Lung (tissue), 12 donors: ENCODE results near the gene TYSND1. TPM values are rescaled to one million over a fixed set of nuclear protein-coding genes. Genes with fewer than 3 reads are reported as not detected.

Experiments used
- ATAC-seq: fragments of 200-7000 bp; cut with Tn5 transposase; one replicate; pipeline ENCODE4 v1.9.1; 2020; ENCODE audit warnings: moderate number of reproducible peaks; ENCODE audit not compliant: insufficient read depth, low FRiP score
- DNase-seq, 3 donors: peaks; one replicate each; pipeline ENCODE4 v3.0.0-alpha.2; 2013 to 2017
- H3K27ac ChIP-seq, 2 donors: one replicate each; pipeline ENCODE4 v1.5.1; 2013; ENCODE audit warnings: mild to moderate bottlenecking in 2 of 2, moderate library complexity in 2 of 2, control low read depth in 1 of 2, inconsistent platforms in 1 of 2, low read depth in 1 of 2, low read length in 1 of 2
- H3K27me3 ChIP-seq, 3 donors: one replicate each; pipeline ENCODE4 v1.5.1; 2013; ENCODE audit warnings: low read length in 2 of 3; ENCODE audit not compliant: control insufficient read depth in 3 of 3, insufficient read depth in 3 of 3
- H3K36me3 ChIP-seq, 4 donors: one replicate each; pipeline ENCODE4 v1.5.1; 2013; ENCODE audit warnings: low read length in 4 of 4, mild to moderate bottlenecking in 1 of 4, moderate library complexity in 1 of 4; ENCODE audit not compliant: control insufficient read depth in 4 of 4, insufficient read depth in 4 of 4
- H3K4me1 ChIP-seq, 5 donors: one replicate each; pipeline ENCODE4 v1.5.1; 2013; ENCODE audit warnings: low read length in 5 of 5, mild to moderate bottlenecking in 2 of 5, moderate library complexity in 1 of 5; ENCODE audit not compliant: control insufficient read depth in 5 of 5, insufficient read depth in 5 of 5
- H3K4me3 ChIP-seq: one replicate; pipeline ENCODE4 v1.5.1; 2013; ENCODE audit warnings: mild to moderate bottlenecking, control low read depth, moderate library complexity
- H3K9ac ChIP-seq, 2 donors: one replicate each; pipeline ENCODE4 v1.5.1; 2013; ENCODE audit warnings: low read length in 2 of 2, control low read depth in 1 of 2; ENCODE audit not compliant: insufficient read depth in 1 of 2
- H3K9me3 ChIP-seq, 4 donors: one replicate each; pipeline ENCODE4 v1.5.1; 2013; ENCODE audit warnings: low read length in 3 of 4, mild to moderate bottlenecking in 1 of 4, moderate library complexity in 1 of 4; ENCODE audit not compliant: control insufficient read depth in 4 of 4, insufficient read depth in 3 of 4
- CTCF ChIP-seq: IDR thresholded peaks from 2 replicates; pipeline ENCODE4 v1.5.1; 2012; ENCODE audit warnings: mild to moderate bottlenecking; ENCODE audit errors: control extremely low read depth, extremely low read depth
- WGBS, 2 donors: extraction: QIAGEN DNeasy Blood & Tissue Kit; methylation state at CpG; one replicate each; pipeline ENCODE4 v1.1.7; 2013; 5-methylcytosine and 5-hydroxymethylcytosine counted together
- polyA plus RNA-seq, 2 donors: library from polyadenylated mRNA; stranded (reverse); fragments of 200-250 nt; gene quantifications; one replicate each; pipeline ENCODE4 v1.2.1, GENCODE V29; 2013
- total RNA-seq, 2 donors: library from RNA; depleted of rRNA in 1 of 2; stranded (reverse); fragments of >200 nt in 1 of 2; gene quantifications; one replicate each; pipeline ENCODE4 v1.2.1, GENCODE V29; 2014 to 2021
- donor health status: control.
- donor health status: control.
- donor health status: Bipolar disorder and iron deficiency.
- donor health status: healthy.
- donor health status: DM: yes; HTN: yes; CAD: no.

TYSND1 gene
- total and polyA plus RNA-seq, 4 donors, result 7.5 to 14.9 (median 9.9) TPM

GRCh38 chr10:70119197-70119596 lies 27.3 kb downstream of the TYSND1 start:
- H3K27me3 ChIP-seq, result no peaks in the 10 kb centered on the region
- no peaks in the 10 kb centered on the region for H3K4me1 ChIP-seq
- H3K36me3 ChIP-seq, result peaks cover 0 to 30% (median 4%) of the 10 kb centered on the region in 4 donors
- WGBS, 2 donors, result 95 to 96% methylated on average over 7 of the region's 7 CpGs
- H3K27ac ChIP-seq, result no peak overlapping the region
- DNase-seq (no peak), ATAC-seq (no peak)
- no peak for TF ChIP-seq CTCF
- H3K9me3 ChIP-seq, result no peaks in the 10 kb centered on the region
- no peak overlapping the region for H3K9ac ChIP-seq
- H3K4me3 ChIP-seq, result no peak overlapping the region

- Histone ChIP-seq H3K27ac (no peak overlapping the region), H3K9ac (no peak overlapping the region), H3K36me3 (peaks cover 0 to 34% (median 4%) of the 10 kb centered on the region in 4 donors), H3K4me3 (no peak overlapping the region), H3K9me3 (no peaks in the 10 kb centered on the region), H3K4me1 (no peaks in the 10 kb centered on the region), H3K27me3 (no peaks in the 10 kb centered on the region)
- ATAC-seq, result no peak
- TF ChIP-seq CTCF, result no peak
- no peak for DNase-seq
- 87 to 92% methylated on average over 3 of the region's 3 CpGs for WGBS, 2 donors
Observed at GRCh38 chr10:70118196-70118595, 28.3 kb downstream of the TYSND1 start.

- DNase-seq, result no peak
- Histone ChIP-seq H3K27ac (no peak overlapping the region), H3K4me1 (no peaks in the 10 kb centered on the region), H3K27me3 (no peaks in the 10 kb centered on the region), H3K4me3 (no peak overlapping the region), H3K9me3 (no peaks in the 10 kb centered on the region), H3K9ac (no peak overlapping the region), H3K36me3 (peaks cover 0 to 34% (median 4%) of the 10 kb centered on the region in 4 donors)
- TF ChIP-seq CTCF, result no peak
- 76 to 91% methylated on average over 10 of the region's 10 CpGs for WGBS, 2 donors
- ATAC-seq, result no peak
Observed at GRCh38 chr10:70117646-70118045, 28.9 kb downstream of the TYSND1 start.

- TF ChIP-seq CTCF, result peak; percentile 59
- ATAC-seq (peak; percentile 27), DNase-seq (peak; percentile 15 to 39 (median 33))
- Histone ChIP-seq H3K27me3 (no peaks in the 10 kb centered on the region), H3K9ac (no peak overlapping the region), H3K9me3 (no peaks in the 10 kb centered on the region), H3K36me3 (peaks cover 2 to 35% (median 8%) of the 10 kb centered on the region in 4 donors), H3K27ac (no peak overlapping the region), H3K4me1 (no peaks in the 10 kb centered on the region), H3K4me3 (no peak overlapping the region)
- WGBS, 2 donors, result 48% methylated on average over 12 of the region's 12 CpGs
Observed at GRCh38 chr10:70115948-70116682, 30.4 kb downstream of the TYSND1 start.
